Cardiac fibroblast (primary cell): ENCODE results near the gene SH3PXD2B.

Source experiments
- DNase-seq, 2 donors: peaks; one replicate each; pipeline versions ENCODE4 v3.0.0 to v3.0.0-alpha.2; 2010; ENCODE audit warnings: low read depth in 2 of 2
- H3K4me3 ChIP-seq, 2 donors: replicated peaks in 1 of 2; 1 replicate in 1 of 2; 2 replicates in 1 of 2; pipeline ENCODE4 v1.5.1; 2011; ENCODE audit warnings: low read depth in 2 of 2, low read length in 2 of 2, mild to moderate bottlenecking in 2 of 2, moderate library complexity in 1 of 2
- CTCF ChIP-seq: IDR thresholded peaks from one replicate; pipeline ENCODE4 v1.5.1; 2011; ENCODE audit warnings: low read depth, mild to moderate bottlenecking, low read length, inconsistent platforms

SH3PXD2B gene

GRCh38 chr5:172342918-172343317 lies 111.4 kb downstream of the SH3PXD2B start:
- TF ChIP-seq CTCF, result no peak
- no peak for DNase-seq
- H3K4me3 ChIP-seq, result no peak overlapping the region

- DNase-seq, result no peak
- no peak for TF ChIP-seq CTCF
- H3K4me3 ChIP-seq, result no peak overlapping the region
Measured at GRCh38 chr5:172339264-172340180, 114.8 kb downstream of the SH3PXD2B start.

- DNase-seq, result no peak
- no peak for TF ChIP-seq CTCF
- H3K4me3 ChIP-seq, result no peak overlapping the region
Measured at GRCh38 chr5:172336676-172337285, 117.5 kb downstream of the SH3PXD2B start.

- TF ChIP-seq CTCF, result no peak
- DNase-seq, result no peak
- H3K4me3 ChIP-seq, result no peak overlapping the region
Measured at GRCh38 chr5:172336264-172336663, 118.1 kb downstream of the SH3PXD2B start.

- H3K4me3 ChIP-seq, result no peak overlapping the region
- no peak for DNase-seq
- TF ChIP-seq CTCF, result no peak
Measured at GRCh38 chr5:172335721-172336120, 118.6 kb downstream of the SH3PXD2B start.

GRCh38 chr5:172334641-172335040 lies 119.7 kb downstream of the SH3PXD2B start:
- no peak for DNase-seq
- H3K4me3 ChIP-seq, result no peak overlapping the region
- TF ChIP-seq CTCF, result no peak
